ENCODE data around the gene WNT8B.

GRCh38 chr10:100419911-100420449 is 42.8 kb upstream of the WNT8B start:
- TF ChIP-seq POLR2AphosphoS5 (IDR thresholded peaks at IDR 0.05): no peak
- TF ChIP-seq, protein P1, sequence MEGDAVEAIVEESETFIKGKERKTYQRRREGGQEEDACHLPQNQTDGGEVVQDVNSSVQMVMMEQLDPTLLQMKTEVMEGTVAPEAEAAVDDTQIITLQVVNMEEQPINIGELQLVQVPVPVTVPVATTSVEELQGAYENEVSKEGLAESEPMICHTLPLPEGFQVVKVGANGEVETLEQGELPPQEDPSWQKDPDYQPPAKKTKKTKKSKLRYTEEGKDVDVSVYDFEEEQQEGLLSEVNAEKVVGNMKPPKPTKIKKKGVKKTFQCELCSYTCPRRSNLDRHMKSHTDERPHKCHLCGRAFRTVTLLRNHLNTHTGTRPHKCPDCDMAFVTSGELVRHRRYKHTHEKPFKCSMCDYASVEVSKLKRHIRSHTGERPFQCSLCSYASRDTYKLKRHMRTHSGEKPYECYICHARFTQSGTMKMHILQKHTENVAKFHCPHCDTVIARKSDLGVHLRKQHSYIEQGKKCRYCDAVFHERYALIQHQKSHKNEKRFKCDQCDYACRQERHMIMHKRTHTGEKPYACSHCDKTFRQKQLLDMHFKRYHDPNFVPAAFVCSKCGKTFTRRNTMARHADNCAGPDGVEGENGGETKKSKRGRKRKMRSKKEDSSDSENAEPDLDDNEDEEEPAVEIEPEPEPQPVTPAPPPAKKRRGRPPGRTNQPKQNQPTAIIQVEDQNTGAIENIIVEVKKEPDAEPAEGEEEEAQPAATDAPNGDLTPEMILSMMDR (IDR thresholded peaks at IDR 0.05; ENCODE audit: poor library complexity, severe bottlenecking): no peak
- no peak for TF ChIP-seq EP300 (conservative IDR thresholded peaks at IDR 0.05; ENCODE audit: poor library complexity, severe bottlenecking)
- no peak for TF ChIP-seq REST (IDR thresholded peaks at IDR 0.05; ENCODE audit: borderline replicate concordance)
- no peak for TF ChIP-seq MXI1 (conservative IDR thresholded peaks at IDR 0.05; ENCODE audit: poor library complexity, severe bottlenecking)
